ENCODE data around the gene PXDN. TPM values are rescaled to one million over a fixed set of nuclear protein-coding genes. Genes with fewer than 3 reads are reported as not detected.
"Not testable (repeated sequence)": the region's sequence is repeated elsewhere in the genome, so short reads cannot be mapped to it uniquely, and the experiment has no call there.

The PXDN gene
- total and polyA plus RNA-seq, 11 donors, result 5.9 to 83.7 (median 28.2) TPM

DNA sequence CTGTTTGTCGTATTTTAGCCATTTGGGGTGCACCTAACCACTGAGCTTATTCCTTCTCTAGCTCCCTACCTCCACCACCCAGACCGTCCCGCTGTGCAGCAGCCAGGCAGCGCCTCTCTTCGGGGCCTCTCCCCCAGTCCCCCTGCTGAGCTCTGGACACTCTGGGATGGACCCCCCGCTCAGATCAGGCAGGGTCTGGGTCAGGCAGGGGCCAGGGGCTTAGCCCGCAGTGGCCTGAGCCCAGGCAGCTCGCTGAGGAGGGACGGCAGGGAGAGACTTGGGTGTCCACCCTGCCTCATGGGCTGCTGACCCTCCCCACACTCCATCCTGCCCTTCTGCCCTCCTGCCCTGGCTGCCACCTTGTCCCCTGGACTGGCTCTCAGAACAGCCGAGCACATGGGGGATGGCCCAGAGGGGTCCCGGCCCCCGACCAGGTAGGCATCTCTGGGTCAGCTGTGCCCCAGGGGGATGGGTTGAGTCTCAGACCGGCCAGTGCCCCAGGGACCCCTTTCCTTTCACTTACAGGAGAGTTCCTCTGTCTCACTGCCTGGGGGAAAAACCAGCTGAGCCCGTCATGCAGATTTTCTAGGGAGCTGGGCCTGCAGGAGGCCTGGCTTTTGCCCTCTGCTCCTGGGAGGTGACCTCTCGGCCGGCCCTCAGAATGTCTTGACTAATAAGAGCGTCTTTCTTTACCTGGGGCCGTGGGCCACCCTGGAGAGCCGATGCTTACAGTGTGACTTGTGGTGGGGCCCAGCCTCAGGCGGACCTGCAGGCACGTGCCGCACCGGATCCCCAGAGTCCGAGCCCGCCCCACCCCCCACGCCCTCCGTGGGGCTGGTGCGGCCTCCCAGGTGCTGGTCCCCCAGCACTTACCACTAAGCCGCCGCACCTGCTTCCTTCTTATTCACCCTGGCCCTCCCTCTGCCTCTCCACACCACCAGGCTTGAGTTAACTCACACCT is 22.8 kb upstream of the PXDN start:
- DNase-seq (no peak), ATAC-seq (no peak)
- Histone ChIP-seq H3K9me3 (no peaks in the 10 kb centered on the region), H3K27me3 (no peaks in the 10 kb centered on the region), H3K4me3 (no peak overlapping the region), H3K27ac (no peak overlapping the region), H3K4me1 (no peaks in the 10 kb centered on the region), H3K36me3 (no peaks in the 10 kb centered on the region)
- 84 to 88% (median 85%) methylated on average over 29 to 30 of the region's 30 CpGs for WGBS, 4 donors
- TF ChIP-seq, protein P1, sequence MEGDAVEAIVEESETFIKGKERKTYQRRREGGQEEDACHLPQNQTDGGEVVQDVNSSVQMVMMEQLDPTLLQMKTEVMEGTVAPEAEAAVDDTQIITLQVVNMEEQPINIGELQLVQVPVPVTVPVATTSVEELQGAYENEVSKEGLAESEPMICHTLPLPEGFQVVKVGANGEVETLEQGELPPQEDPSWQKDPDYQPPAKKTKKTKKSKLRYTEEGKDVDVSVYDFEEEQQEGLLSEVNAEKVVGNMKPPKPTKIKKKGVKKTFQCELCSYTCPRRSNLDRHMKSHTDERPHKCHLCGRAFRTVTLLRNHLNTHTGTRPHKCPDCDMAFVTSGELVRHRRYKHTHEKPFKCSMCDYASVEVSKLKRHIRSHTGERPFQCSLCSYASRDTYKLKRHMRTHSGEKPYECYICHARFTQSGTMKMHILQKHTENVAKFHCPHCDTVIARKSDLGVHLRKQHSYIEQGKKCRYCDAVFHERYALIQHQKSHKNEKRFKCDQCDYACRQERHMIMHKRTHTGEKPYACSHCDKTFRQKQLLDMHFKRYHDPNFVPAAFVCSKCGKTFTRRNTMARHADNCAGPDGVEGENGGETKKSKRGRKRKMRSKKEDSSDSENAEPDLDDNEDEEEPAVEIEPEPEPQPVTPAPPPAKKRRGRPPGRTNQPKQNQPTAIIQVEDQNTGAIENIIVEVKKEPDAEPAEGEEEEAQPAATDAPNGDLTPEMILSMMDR (IDR thresholded peaks at IDR 0.05), result no peak
- TF ChIP-seq POLR2A (IDR thresholded peaks at IDR 0.05), result no peak
- intact Hi-C loops (cut with DNase I), result no loop called here

DNA sequence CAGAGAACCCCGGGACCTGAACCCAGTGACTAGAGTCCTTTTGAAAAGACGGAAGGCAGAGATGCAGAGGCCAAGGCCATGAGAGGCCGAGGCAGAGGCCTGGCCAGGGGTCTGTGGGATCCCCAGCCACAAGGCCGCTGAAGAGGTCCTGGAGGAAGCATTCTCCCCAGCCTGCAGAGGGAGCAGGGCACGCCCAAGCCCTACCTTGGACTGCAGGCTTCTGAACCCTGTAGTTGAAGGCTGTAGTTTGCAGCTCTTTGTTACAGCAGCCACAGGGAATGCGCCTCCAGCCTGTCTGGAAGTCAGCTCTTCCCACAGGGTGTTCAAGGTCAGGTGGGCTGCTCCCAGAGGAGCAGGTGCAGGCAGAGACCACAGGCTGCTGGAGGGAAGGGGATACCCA is 22.1 kb upstream of the PXDN start:
- intact Hi-C loops (cut with DNase I), result no loop called here
- Histone ChIP-seq H3K36me3 (no peaks in the 10 kb centered on the region), H3K27me3 (no peaks in the 10 kb centered on the region), H3K4me1 (no peaks in the 10 kb centered on the region), H3K4me3 (no peak overlapping the region), H3K27ac (no peak overlapping the region), H3K9me3 (no peaks in the 10 kb centered on the region)
- no peak for TF ChIP-seq POLR2A (IDR thresholded peaks at IDR 0.05)
- TF ChIP-seq, protein P1 (IDR thresholded peaks at IDR 0.05), result no peak
- ATAC-seq (peak in 1 of 4 donors; percentile 13), DNase-seq (no peak)
- 80 to 87% (median 84%) methylated on average over 6 of the region's 6 CpGs for WGBS, 4 donors

DNA sequence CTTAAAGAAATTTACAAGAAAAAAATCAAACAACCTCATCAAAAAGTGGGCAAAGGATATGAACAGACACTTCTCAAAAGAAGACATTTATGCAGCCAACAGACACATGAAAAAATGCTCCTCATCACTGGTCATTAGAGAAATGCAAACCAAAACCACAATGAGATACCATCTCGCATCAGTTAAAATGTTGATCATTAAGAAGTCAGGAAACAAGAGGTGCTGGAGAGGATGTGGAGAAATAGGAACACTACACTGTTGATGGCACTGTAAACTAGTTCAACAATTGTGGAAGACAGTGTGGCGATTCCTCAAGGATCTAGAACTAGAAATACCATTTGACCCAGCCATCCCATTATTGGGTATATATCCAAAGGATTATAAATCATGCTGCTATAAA is 20.9 kb upstream of the PXDN start:
- H3K27ac ChIP-seq; intact Hi-C loops (cut with DNase I); DNase-seq; H3K36me3 ChIP-seq; H3K27me3 ChIP-seq; H3K9me3 ChIP-seq; ATAC-seq; H3K4me3 ChIP-seq; H3K4me1 ChIP-seq: not testable (repeated sequence)
- WGBS, 4 donors, result 87 to 95% (median 90%) methylated on average over 2 of the region's 2 CpGs

DNA sequence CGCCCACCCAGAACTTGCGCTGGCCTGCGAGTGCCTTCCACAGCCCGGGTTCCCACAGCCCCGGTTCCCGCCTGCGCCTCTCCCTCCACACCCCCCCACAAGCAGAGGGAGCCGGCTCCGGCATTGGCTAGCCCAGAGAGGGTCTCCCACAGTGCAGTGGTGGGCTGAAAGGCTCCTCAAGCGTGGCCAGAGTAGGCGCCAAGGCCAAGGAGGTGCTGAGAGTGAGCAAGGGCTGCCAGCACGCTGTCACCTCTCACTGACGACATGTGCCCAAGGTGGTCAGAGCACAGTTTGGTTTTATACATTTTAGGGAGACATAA is 15.3 kb upstream of the PXDN start:
- 86 to 99% (median 93%) methylated on average over 6 to 13 of the region's 13 CpGs for WGBS, 4 donors
- intact Hi-C loops (cut with DNase I), result no loop called here
- H3K9me3 ChIP-seq, result no peaks in the 10 kb centered on the region
- H3K36me3 ChIP-seq, result no peaks in the 10 kb centered on the region
- H3K4me1 ChIP-seq, result peaks cover 0 to 11% (median 0%) of the 10 kb centered on the region in 12 donors
- H3K4me3 ChIP-seq, result no peak overlapping the region
- H3K27me3 ChIP-seq, result peaks cover 0 to 2% (median 0%) of the 10 kb centered on the region in 9 donors
- TF ChIP-seq, protein P1 (IDR thresholded peaks at IDR 0.05), result no peak
- no peak for TF ChIP-seq POLR2A (IDR thresholded peaks at IDR 0.05)
- ATAC-seq, result no peak
- DNase-seq, result no peak
- no peak overlapping the region for H3K27ac ChIP-seq

Data from heart left ventricle (tissue), 16 donors.